Measurements from ENCODE around the gene RALGAPB. TPM values are rescaled to one million over a fixed set of nuclear protein-coding genes. Genes with fewer than 3 reads are reported as not detected.
"Not testable (repeated sequence)": the region's sequence is repeated elsewhere in the genome, so short reads cannot be mapped to it uniquely, and the experiment has no call there.

RALGAPB gene
- total RNA-seq, 1 experiment from 2014 or later = 30.4 TPM

DNA sequence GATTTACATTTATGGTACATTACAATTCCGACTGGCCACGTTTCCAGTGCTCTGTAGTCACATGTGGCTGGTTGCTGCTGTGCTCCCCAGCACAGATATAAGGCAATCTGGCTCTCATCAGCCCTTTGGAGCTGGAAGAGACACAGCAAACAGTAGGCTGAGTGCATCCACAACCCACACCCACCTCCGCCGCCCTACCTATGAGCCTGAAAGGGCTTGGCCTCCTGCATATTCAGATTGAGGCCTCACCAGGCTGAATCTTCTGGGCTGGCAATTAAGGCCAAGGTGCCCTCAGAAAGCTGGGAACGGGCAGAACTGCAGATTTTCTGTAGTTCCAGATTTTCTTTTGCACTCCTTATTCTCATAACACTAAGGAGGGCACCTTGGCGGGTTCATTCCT lies 34.8 kb upstream of the RALGAPB start:
- Histone ChIP-seq H3K9me2 (replicated peaks; ENCODE audit: low read length) (no peaks in the 10 kb centered on the region), H3K27me3 (ENCODE audit: low read length) (no peaks in the 10 kb centered on the region), H3K4me3 (ENCODE audit: low read length) (no peak overlapping the region), H3K9me3 (ENCODE audit: low read length) (no peaks in the 10 kb centered on the region), H3K36me3 (ENCODE audit: low read depth, low read length) (peaks cover 18% of the 10 kb centered on the region), H2AFZ (ENCODE audit: low read length) (no peak overlapping the region), H3K9ac (ENCODE audit: low read length) (no peak overlapping the region), H3K79me2 (ENCODE audit: low read length) (peaks cover 25% of the 10 kb centered on the region), H3K4me1 (ENCODE audit: insufficient read depth, low read length) (peaks cover 14% of the 10 kb centered on the region), H3F3A (ENCODE audit: low read length, unreplicated experiment) (no peaks in the 10 kb centered on the region), H3K4me2 (ENCODE audit: low read length) (no peak overlapping the region), H3K27ac (ENCODE audit: low read length) (no peak overlapping the region), H4K20me1 (ENCODE audit: low read length) (peaks cover 17% of the 10 kb centered on the region)
- no peak for TF ChIP-seq EZH2 (IDR thresholded peaks at IDR 0.05; ENCODE audit: low read length, unreplicated experiment)
- no peak for TF ChIP-seq EZH2phosphoT487 (IDR thresholded peaks at IDR 0.05; ENCODE audit: borderline replicate concordance, low read length)
- TF ChIP-seq, protein P1, sequence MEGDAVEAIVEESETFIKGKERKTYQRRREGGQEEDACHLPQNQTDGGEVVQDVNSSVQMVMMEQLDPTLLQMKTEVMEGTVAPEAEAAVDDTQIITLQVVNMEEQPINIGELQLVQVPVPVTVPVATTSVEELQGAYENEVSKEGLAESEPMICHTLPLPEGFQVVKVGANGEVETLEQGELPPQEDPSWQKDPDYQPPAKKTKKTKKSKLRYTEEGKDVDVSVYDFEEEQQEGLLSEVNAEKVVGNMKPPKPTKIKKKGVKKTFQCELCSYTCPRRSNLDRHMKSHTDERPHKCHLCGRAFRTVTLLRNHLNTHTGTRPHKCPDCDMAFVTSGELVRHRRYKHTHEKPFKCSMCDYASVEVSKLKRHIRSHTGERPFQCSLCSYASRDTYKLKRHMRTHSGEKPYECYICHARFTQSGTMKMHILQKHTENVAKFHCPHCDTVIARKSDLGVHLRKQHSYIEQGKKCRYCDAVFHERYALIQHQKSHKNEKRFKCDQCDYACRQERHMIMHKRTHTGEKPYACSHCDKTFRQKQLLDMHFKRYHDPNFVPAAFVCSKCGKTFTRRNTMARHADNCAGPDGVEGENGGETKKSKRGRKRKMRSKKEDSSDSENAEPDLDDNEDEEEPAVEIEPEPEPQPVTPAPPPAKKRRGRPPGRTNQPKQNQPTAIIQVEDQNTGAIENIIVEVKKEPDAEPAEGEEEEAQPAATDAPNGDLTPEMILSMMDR (conservative IDR thresholded peaks at IDR 0.05; ENCODE audit: low read depth, low read length) = no peak
- CTCF ChIA-PET = no interaction called here
- POLR2A ChIA-PET (ENCODE audit: unreplicated experiment) = no interaction called here
- intact Hi-C loops (cut with micrococcal nuclease) = no loop called here
- ATAC-seq (no peak), DNase-seq (no peak)
- BruUV-seq (replicated peaks) = no TSS peak

DNA sequence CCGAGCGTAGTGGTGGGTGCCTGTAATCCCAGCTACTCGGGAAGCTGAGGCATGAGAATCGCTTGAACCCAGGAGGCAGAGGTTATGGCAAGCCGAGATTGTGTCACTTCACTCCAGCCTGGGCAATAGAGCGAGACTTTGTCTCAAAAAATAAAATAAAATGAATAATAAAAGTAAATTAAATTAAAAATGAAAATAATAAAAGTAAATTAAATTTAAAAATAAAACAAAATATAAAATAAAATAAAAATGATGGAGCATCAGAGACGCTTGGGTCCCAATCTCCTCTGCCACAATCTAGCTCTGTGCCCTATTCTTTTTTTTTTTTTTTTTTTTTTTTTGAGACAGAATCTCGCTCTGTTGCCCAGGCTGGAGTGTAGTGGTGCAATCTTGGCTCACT lies 31.5 kb upstream of the RALGAPB start:
- H3K9me3 ChIP-seq (ENCODE audit: low read length); H3K4me1 ChIP-seq (ENCODE audit: insufficient read depth, low read length); H3K9me2 ChIP-seq (replicated peaks; ENCODE audit: low read length); intact Hi-C loops (cut with micrococcal nuclease); H3K27ac ChIP-seq (ENCODE audit: low read length); H3K9ac ChIP-seq (ENCODE audit: low read length); BruUV-seq (replicated peaks); H2AFZ ChIP-seq (ENCODE audit: low read length); H3K4me3 ChIP-seq (ENCODE audit: low read length); CTCF ChIA-PET; H3K4me2 ChIP-seq (ENCODE audit: low read length); ATAC-seq; H3K36me3 ChIP-seq (ENCODE audit: low read depth, low read length); H4K20me1 ChIP-seq (ENCODE audit: low read length); H3K27me3 ChIP-seq (ENCODE audit: low read length); H3F3A ChIP-seq (ENCODE audit: low read length, unreplicated experiment); POLR2A ChIA-PET (ENCODE audit: unreplicated experiment); DNase-seq; H3K79me2 ChIP-seq (ENCODE audit: low read length): not testable (repeated sequence)

DNA sequence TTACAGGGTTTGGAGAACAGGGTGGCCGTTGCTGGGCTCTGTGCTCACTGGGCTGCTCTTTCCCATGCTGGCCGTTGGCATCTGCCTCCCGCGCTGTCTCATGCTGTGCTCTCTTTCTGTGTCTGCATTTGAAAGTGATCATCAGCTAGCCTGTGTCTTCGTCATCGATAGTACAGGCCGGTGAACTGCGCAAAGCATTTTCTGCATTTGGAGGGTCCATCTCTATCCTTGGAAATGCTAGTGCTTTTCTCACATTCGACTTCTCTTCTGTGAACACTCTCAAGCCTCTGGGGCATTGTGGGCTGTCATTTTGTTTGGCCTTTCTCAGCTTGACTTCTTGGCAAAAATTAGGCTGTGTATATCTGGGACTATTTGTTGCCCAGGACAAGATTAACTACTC lies 30.7 kb upstream of the RALGAPB start:
- ChIA-PET CTCF (interaction anchor here (1.0 kb wide), 1 partner anchor 31 kb away, joined by 5 read pairs; the partner anchor contains the start of gene RALGAPB), POLR2A (ENCODE audit: unreplicated experiment) (interaction anchor here (1.0 kb wide), 1 partner anchor 30 kb away, joined by 3 read pairs; the partner anchor contains the start of gene RALGAPB)
- no peaks in the 10 kb centered on the region for H3K9me2 ChIP-seq (replicated peaks; ENCODE audit: low read length)
- no peak for ATAC-seq
- no peak overlapping the region; the same call in 1 of the 2 replicates for H2AFZ ChIP-seq (ENCODE audit: low read length)
- no peak overlapping the region for H3K4me3 ChIP-seq (ENCODE audit: low read length)
- no peaks in the 10 kb centered on the region for H3K36me3 ChIP-seq (ENCODE audit: low read depth, low read length)
- no peak overlapping the region for H3K4me2 ChIP-seq (ENCODE audit: low read length)
- BruUV-seq (replicated peaks) = no TSS peak
- TF ChIP-seq, protein P1 (conservative IDR thresholded peaks at IDR 0.05; ENCODE audit: low read depth, low read length) = no peak
- TF ChIP-seq EZH2 (IDR thresholded peaks at IDR 0.05; ENCODE audit: low read length, unreplicated experiment) = no peak
- TF ChIP-seq EZH2phosphoT487 (IDR thresholded peaks at IDR 0.05; ENCODE audit: borderline replicate concordance, low read length) = no peak
- peaks cover 3% of the 10 kb centered on the region for H3K4me1 ChIP-seq (ENCODE audit: insufficient read depth, low read length)
- H3K27me3 ChIP-seq (ENCODE audit: low read length) = no peaks in the 10 kb centered on the region
- no peaks in the 10 kb centered on the region for H4K20me1 ChIP-seq (ENCODE audit: low read length)
- H3K79me2 ChIP-seq (ENCODE audit: low read length) = peaks cover 4% of the 10 kb centered on the region
- DNase-seq = no peak
- H3K9me3 ChIP-seq (ENCODE audit: low read length) = no peaks in the 10 kb centered on the region
- intact Hi-C loops (cut with micrococcal nuclease) = no loop called here
- H3K27ac ChIP-seq (ENCODE audit: low read length) = no peak overlapping the region
- H3K9ac ChIP-seq (ENCODE audit: low read length) = no peak overlapping the region
- H3F3A ChIP-seq (ENCODE audit: low read length, unreplicated experiment) = no peaks in the 10 kb centered on the region
